GM21526 (cell line): ENCODE results near the gene AHNAK2.

Experiments used
- ATAC-seq: cut with Tn5 transposase; IDR thresholded peaks from one replicate; pipeline ENCODE4 v1.9.1; 2021; ENCODE audit warnings: moderate library complexity; ENCODE audit not compliant: unreplicated experiment, low FRiP score

AHNAK2 gene

GRCh38 chr14:104942586-104942985, 35.6 kb downstream of the AHNAK2 start:
- ATAC-seq, result no peak

- ATAC-seq, result no peak
These were observed 36.4 kb downstream of the AHNAK2 start for GRCh38 chr14:104941508-104942365.

- ATAC-seq, result no peak
These were observed 37.5 kb downstream of the AHNAK2 start for GRCh38 chr14:104940526-104941150.

GRCh38 chr14:104939666-104940410, 38.3 kb downstream of the AHNAK2 start:
- ATAC-seq, result no peak

GRCh38 chr14:104938960-104939359, 39.2 kb downstream of the AHNAK2 start:
- no peak for ATAC-seq

GRCh38 chr14:104938436-104938835, 39.7 kb downstream of the AHNAK2 start:
- no peak for ATAC-seq

GRCh38 chr14:104937694-104938365, 40.3 kb downstream of the AHNAK2 start:
- ATAC-seq, result no peak

GRCh38 chr14:104937161-104937560, 41.0 kb downstream of the AHNAK2 start:
- ATAC-seq, result no peak

- ATAC-seq, result no peak
These were observed 41.6 kb downstream of the AHNAK2 start for GRCh38 chr14:104936361-104937155.

- ATAC-seq, result no peak
These were observed 42.2 kb downstream of the AHNAK2 start for GRCh38 chr14:104935955-104936354.

GRCh38 chr14:104935026-104935650, 43.0 kb downstream of the AHNAK2 start:
- ATAC-seq, result no peak

- no peak for ATAC-seq
These were observed 44.1 kb downstream of the AHNAK2 start for GRCh38 chr14:104933746-104934733.

GRCh38 chr14:104932676-104933631, 45.2 kb downstream of the AHNAK2 start:
- no peak for ATAC-seq

GRCh38 chr14:104931771-104932675, 46.2 kb downstream of the AHNAK2 start:
- no peak for ATAC-seq

- ATAC-seq, result no peak
These were observed 46.8 kb downstream of the AHNAK2 start for GRCh38 chr14:104931304-104931770.
